ENCODE measurements around the gene PERM1.
"Not testable (repeated sequence)": the region's sequence is repeated elsewhere in the genome, so short reads cannot be mapped to it uniquely, and the experiment has no call there.

Gene PERM1

DNA sequence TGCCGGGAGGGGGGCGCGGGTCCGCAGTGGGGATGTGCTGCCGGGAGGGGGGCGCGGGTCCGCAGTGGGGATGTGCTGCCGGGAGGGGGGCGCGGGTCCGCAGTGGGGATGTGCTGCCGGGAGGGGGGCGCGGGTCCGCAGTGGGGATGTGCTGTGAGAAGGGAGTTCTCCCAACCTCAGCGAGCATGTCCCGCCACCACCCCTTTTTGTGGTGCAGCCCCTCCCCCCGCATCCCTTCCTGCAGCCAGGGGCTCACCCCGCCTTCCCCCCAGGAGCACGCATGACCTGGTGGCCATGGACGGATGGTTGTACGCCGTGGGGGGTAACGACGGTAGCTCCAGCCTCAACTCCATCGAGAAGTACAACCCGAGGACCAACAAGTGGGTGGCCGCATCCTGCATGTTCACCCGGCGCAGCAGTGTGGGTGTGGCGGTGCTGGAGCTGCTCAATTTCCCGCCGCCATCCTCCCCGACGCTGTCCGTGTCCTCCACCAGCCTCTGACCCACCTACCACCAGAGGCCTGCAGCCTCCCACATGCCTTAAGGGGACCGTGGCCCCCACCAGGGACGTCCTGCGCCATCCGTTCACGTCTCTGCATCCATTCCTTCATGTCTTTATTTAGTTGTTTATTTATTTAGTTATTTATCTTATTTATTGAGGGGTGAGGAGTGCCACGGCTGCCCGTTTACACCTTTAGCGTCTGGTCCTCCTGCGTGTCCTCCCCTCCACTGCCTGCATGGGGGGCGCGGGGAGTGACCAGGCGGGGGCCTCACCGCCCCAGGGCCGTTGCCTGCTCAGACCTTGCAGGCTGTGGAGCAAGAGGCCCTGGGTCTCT, 17.0 kb downstream of the PERM1 start:
- DNase-seq, result no peak

- DNase-seq, result no peak
Measured at GRCh38 chr1:963746-964525, 18.0 kb downstream of the PERM1 start.

- no peak for DNase-seq
Measured at GRCh38 chr1:963301-963651, 18.6 kb downstream of the PERM1 start.

- no peak for DNase-seq
Measured at GRCh38 chr1:962381-963300, 19.3 kb downstream of the PERM1 start.

GRCh38 chr1:961132-961669, 20.7 kb downstream of the PERM1 start:
- DNase-seq, result no peak

- peak; percentile 58 for DNase-seq
Measured at GRCh38 chr1:960363-961131, 21.3 kb downstream of the PERM1 start, which contains the start of gene KLHL17. TSS of gene KLHL17 (plus strand) at chr1:960584. CDS start at chr1:960694, 110 bp downstream.

DNA sequence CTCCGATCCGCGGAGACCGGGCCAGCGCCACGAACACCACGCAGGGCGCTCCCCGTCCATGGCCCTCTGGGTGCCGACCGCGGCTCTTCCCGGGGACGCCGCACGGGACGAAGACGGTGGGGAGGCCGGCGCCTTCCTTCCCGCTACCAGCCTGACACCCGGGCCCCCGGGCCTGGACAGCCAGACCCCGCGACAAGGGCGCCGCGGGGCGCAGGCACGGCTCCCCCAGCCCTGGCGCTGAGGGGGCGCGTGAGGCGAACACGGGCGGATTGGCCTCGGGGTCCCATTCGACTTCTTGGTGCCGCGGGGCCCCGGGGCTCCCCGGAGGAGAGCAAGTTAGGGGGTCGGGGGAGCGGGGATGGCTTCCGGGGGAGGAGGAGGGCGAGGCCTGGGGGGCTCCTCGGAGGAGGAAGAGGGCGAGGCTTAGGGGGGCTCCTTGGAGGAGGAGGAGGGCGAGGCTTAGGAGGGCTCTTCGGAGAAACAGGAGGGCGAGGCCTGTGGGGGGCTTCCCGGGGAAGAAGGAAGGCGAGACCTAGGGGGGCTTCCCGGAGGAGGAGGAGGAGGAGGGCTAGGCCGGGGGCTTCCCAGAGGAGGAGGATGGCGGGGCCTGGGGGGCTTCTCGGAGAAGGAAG, 22.0 kb downstream of the PERM1 start:
- no peak for DNase-seq

- DNase-seq, result peak; percentile 86
Measured at GRCh38 chr1:958823-959730, 22.8 kb downstream of the PERM1 start, which contains the start of gene NOC2L. TSS of gene NOC2L (minus strand) at chr1:959256. CDS start at chr1:959240, 16 bp downstream.

- no peak for DNase-seq
Measured at GRCh38 chr1:956636-957035, 25.3 kb downstream of the PERM1 start.

- no peak for DNase-seq
Measured at GRCh38 chr1:955474-955873, 26.4 kb downstream of the PERM1 start.

- DNase-seq, result no peak
Measured at GRCh38 chr1:954927-955326, 27.0 kb downstream of the PERM1 start.

DNA sequence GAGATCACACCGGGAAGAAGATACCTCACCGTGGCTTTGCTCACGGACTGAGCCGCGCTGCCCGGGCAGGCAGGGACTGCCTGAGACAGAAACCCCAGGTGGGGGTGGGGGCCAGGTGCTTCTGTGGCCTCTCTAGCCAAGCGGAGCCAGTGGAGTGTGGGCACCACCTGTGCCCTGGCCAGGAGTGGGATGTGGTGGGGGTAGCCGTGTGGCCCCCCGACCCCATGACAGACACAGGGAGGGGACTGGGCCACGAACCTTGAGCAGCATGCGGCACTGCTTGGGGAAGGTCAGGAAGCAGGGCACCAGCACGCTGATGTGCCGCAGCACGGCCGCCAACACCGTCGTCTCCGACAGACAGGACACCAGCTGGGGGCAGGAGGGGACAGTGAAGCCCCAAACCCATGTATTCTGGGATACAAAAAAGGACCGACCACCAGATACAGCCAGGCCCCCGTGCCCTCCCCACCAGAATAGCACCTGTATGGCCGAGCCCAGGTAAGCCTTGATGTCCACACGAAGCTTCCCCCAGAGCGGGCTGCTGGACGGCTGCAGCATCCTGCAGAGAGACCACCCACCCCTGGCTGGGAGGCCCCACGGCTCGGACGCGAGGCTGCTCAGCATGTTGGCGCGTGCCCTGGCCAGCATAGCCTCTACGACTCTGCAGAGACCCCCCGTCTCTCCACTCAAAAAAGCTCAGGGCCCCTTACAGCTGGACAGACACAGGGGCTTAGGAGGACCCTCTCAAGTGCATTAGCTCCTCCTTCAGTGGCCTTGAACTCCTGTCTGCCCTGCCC, 28.2 kb downstream of the PERM1 start:
- no peak for DNase-seq

- DNase-seq, result no peak
Measured at GRCh38 chr1:952603-953002, 29.3 kb downstream of the PERM1 start.

- no peak for DNase-seq
Measured at GRCh38 chr1:952201-952600, 29.7 kb downstream of the PERM1 start.

DNA sequence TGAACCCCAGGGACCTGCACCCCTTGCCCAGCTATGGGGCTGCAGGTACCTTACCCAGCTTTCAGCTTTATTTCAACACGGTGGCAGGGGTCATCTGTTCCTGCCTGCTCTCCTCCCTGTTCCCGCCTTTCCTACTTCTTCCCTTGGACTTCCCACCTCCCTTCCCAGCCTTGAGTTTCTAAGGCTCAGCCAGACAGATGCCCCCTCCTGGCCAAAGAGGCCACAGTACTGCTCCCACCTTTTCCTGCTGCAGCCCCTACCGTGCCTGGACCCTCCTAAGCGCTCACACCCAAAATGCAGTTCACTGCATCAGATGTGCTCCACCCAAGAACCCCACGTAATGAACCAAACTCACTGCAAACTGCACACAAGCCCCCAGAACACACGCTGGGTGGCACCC, 30.5 kb downstream of the PERM1 start:
- peak; percentile 34 for DNase-seq

DNA sequence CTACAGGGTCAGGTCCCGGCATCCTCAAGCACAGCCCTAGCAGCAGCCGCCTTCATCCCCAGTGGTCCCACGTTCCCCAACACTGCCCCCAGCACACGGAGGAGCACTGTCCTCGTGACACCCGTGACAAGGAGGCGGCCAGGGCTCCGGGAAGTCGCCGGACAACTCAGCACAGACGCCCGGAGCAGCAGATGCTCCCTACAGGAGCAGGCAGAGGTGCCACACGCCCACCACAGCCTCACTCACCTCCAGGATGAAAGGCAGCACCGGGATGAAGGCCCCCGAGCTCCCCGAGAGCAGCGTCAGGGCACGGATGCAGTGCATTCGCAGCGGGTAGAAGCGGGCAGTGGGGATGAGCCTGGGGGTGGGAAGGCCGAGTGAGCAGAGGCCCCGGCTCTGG, 31.0 kb downstream of the PERM1 start:
- DNase-seq, result no peak

GRCh38 chr1:950268-950667, 31.6 kb downstream of the PERM1 start:
- DNase-seq, result no peak

DNA sequence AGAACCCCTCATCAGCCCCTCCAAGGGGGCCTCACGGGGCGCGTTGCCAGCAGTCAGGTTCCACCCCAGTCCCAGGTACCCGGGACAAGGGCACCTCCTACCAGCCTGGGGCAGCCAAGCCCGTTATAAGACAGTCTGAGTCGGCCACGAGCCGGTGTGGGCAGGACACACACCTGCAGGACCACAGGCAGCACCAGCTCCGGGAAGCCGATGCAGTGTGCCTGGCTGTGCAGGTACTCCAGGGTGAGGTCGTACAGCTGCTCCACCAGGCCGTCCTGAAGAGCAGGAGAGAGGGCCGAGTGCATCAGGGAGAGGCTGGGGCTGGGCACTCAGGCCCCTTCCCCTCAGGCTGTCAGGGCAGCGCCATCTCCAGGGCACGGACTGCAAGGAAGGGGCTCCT, 33.9 kb downstream of the PERM1 start:
- DNase-seq, result no peak

DNA sequence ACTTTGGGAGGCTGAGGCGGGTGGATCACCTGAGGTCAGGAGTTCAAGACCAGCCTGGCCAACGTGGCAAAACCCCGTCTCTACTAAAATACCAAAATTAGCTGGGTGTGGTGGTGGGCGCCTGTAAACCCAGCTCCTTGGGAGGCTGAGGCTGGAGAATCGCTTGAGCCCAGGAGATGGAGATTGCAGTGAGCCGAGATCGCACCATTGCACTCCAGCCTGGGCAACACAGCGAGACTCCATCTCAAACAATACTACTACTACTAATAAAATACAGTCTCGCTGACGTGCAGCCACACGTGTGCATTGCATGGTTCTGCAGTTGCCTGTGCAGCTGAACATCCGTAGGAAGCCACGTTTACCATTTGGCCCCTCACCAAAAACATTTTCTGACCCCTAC, 35.1 kb downstream of the PERM1 start:
- not testable (repeated sequence) for DNase-seq
